ENCODE data around the gene ARL13B. TPM values are rescaled to one million over a fixed set of nuclear protein-coding genes. Genes with fewer than 3 reads are reported as not detected.
A peak's percentile ranks its signal among the peaks of the same experiment; 100 is the strongest.
"Not testable (repeated sequence)": the region's sequence is repeated elsewhere in the genome, so short reads cannot be mapped to it uniquely, and the experiment has no call there.

ARL13B gene
- total RNA-seq, 2 donors from 2014 or later = 8.4 to 12.6 TPM

DNA sequence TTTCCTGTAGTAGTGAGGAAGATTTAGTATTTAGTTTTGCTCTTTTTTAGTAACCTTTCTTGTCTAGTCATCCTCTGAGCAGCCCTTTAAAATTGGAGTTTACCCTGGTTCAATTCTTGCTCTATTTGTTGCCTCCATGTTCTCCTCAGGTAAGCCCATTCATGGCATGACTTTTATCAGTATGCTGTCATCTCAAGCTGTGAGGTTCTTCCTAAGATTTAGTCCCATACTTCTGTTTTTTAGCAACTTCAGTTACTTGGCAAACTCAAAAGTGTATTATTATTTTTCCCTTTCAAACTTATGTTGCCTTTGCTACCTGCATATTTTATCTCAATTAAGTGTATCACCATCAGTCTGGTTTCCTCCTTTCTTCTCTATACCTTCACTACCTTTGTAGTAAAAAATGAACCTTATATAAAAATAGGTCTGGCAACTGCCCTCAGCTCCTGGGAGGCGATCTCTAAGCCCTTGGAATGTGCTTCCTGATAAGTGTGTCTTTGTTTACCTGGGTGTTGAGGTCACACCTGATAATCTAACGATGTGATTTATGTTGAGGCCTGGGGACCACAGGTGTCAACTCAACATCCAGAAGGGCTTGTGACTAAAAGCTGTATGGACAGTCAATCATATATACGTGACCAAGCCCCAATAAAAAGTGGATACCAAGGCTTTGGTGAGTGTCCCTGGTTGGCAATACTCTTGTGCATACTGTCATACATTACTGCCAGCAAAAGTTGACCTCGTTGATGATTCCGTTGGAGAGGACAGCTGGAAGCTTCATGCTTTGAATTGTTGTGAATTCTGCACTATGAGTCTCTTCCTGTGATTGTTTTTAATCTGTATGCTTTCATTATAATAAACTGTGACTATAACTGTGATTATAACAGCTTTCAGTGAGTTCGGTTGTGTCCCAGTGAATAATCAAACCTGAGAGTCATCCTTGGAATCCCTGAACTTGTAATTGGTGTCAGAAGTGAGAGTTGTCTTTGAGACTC, 86.8 kb downstream of the ARL13B start:
- TF ChIP-seq, protein P1, sequence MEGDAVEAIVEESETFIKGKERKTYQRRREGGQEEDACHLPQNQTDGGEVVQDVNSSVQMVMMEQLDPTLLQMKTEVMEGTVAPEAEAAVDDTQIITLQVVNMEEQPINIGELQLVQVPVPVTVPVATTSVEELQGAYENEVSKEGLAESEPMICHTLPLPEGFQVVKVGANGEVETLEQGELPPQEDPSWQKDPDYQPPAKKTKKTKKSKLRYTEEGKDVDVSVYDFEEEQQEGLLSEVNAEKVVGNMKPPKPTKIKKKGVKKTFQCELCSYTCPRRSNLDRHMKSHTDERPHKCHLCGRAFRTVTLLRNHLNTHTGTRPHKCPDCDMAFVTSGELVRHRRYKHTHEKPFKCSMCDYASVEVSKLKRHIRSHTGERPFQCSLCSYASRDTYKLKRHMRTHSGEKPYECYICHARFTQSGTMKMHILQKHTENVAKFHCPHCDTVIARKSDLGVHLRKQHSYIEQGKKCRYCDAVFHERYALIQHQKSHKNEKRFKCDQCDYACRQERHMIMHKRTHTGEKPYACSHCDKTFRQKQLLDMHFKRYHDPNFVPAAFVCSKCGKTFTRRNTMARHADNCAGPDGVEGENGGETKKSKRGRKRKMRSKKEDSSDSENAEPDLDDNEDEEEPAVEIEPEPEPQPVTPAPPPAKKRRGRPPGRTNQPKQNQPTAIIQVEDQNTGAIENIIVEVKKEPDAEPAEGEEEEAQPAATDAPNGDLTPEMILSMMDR (IDR thresholded peaks at IDR 0.05) = no peak
- no peaks in the 10 kb centered on the region for H3K27me3 ChIP-seq (replicated peaks; ENCODE audit: insufficient read depth)
- peaks cover 21 to 36% of the 10 kb centered on the region in 2 donors for H3K4me1 ChIP-seq (ENCODE audit: control insufficient read depth in 1 of 2, low read depth in 2 of 2)
- ATAC-seq (ENCODE audit: insufficient number of reproducible peaks, low FRiP score, low read depth) (no peak), DNase-seq (ENCODE audit: low spot score) (no peak)
- H3K27ac ChIP-seq = no peak overlapping the region
- H3K4me3 ChIP-seq = no peak overlapping the region
- no peaks in the 10 kb centered on the region for H3K9me3 ChIP-seq
- no peaks in the 10 kb centered on the region for H3K36me3 ChIP-seq

DNA sequence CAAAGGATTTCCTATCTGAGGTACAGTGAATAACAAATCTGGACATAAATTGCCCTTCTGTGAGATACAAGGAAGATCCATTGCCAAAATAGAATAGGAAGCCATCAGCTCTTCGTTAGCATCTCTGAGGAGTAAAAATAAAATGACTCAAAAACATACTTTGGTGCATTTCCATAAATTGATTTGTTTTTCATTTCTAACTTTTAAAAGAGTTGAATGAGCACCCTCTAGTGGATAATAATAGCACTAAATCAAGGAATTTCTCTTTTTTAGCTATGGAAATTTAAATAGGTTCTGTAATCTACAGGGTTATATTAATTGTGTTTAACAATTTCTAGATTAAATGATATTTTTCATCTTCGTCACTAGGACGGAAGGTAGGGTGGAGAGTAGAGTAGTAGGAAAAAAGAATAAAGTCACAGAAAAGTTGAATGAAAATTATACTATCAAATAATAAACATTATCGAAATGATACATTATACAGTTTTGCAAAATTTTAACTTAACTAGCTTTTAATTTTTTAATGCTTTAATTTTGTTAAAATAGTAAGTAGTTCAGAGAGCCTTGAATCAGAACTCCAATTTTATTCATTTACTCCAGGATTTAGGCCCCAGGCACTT, 89.3 kb downstream of the ARL13B start:
- H3K4me1 ChIP-seq (ENCODE audit: control insufficient read depth in 1 of 2, low read depth in 2 of 2) = peaks cover 12 to 23% of the 10 kb centered on the region in 2 donors
- H3K27me3 ChIP-seq (replicated peaks; ENCODE audit: insufficient read depth) = no peaks in the 10 kb centered on the region
- H3K36me3 ChIP-seq = no peaks in the 10 kb centered on the region
- DNase-seq (ENCODE audit: low spot score) (no peak), ATAC-seq (ENCODE audit: insufficient number of reproducible peaks, low FRiP score, low read depth) (no peak)
- H3K4me3 ChIP-seq = peak overlapping the region; percentile 38
- H3K9me3 ChIP-seq = no peaks in the 10 kb centered on the region
- TF ChIP-seq, protein P1 (IDR thresholded peaks at IDR 0.05) = peak; percentile 65
- no peak overlapping the region for H3K27ac ChIP-seq

DNA sequence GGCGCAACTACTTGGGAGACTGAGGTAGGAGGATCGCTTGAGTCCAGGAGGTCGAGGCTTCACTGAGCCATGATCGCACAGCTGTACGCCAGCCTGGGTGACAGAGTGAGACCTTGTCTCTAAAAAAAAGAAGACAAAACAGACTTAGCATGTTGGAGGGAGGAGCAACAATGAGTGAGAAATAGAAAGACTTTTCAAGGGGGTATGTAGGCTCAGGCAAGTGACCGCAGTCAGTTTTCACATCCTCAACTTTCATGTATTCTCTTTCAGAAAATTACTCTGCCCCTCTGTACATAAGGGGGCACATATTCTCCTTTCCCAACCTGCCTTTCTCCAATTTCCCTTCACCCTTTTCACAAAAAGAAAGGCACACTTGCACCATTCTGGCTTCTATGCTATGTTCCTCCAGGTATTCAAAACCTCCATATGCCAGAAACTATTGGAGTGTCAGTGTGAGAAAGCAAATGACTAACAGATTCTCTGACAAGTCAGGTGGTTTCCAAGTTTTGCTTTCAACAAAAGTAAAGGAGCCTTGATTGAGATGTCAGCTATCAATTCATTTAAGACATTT, 90.5 kb downstream of the ARL13B start:
- Histone ChIP-seq H3K27ac (no peak overlapping the region), H3K9me3 (no peaks in the 10 kb centered on the region), H3K4me3 (no peak overlapping the region), H3K4me1 (ENCODE audit: control insufficient read depth in 1 of 2, low read depth in 2 of 2) (peaks cover 4 to 13% of the 10 kb centered on the region in 2 donors), H3K36me3 (no peaks in the 10 kb centered on the region), H3K27me3 (replicated peaks; ENCODE audit: insufficient read depth) (no peaks in the 10 kb centered on the region)
- TF ChIP-seq, protein P1 (IDR thresholded peaks at IDR 0.05) = no peak
- DNase-seq (ENCODE audit: low spot score) (no peak), ATAC-seq (ENCODE audit: insufficient number of reproducible peaks, low FRiP score, low read depth) (no peak)

DNA sequence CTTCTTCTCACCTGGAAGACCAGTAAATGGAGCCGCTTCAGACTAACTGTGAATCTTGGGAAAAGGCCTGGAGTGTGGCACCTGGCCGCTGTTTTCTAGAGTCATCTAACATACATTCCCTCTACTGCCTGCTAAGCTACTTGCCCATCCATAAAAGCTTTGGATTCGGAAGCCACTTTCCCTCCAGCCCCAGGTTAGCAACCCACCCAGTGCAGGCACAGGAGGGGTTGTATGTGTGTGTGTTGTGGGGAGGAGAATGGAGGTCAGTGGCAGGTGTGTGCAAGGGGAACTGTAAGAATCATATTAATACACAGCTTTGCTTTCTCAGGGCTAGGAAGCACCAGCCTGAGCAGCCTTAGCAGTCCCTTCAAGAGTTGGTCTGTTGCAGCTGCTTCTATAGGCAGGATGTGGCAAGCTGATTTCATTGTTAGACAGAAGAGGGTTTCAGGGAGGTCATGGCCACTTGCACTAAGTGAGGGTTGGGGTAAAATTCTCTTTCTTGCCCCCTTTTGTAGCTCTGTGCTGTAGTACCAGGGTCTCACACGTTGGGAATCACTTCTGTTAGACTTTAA, 91.8 kb downstream of the ARL13B start:
- H3K4me3 ChIP-seq = no peak overlapping the region
- peaks cover 3 to 4% of the 10 kb centered on the region in 2 donors for H3K4me1 ChIP-seq (ENCODE audit: control insufficient read depth in 1 of 2, low read depth in 2 of 2)
- TF ChIP-seq, protein P1 (IDR thresholded peaks at IDR 0.05) = no peak
- no peak overlapping the region for H3K27ac ChIP-seq
- no peaks in the 10 kb centered on the region for H3K36me3 ChIP-seq
- ATAC-seq (ENCODE audit: insufficient number of reproducible peaks, low FRiP score, low read depth) (no peak), DNase-seq (ENCODE audit: low spot score) (no peak)
- no peaks in the 10 kb centered on the region for H3K9me3 ChIP-seq
- H3K27me3 ChIP-seq (replicated peaks; ENCODE audit: insufficient read depth) = no peaks in the 10 kb centered on the region

DNA sequence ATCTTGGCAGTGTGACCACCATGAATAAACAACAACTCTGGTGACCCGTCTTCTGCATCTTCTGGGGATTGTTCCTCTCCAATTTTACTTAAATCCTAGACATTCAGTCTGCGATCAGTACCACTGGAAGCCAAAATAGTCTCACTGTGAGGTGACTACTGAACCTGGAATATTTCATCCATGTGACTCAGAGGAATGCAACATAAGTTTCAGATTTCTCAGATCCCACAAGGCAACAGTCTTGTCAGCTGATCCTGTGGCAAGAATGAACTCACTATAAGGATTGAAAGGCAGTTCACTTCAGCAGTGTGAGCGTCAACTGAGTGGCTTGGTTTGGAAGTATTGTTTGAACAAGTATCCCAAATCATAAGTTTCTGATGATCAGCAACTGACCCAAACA, 96.1 kb downstream of the ARL13B start:
- no peaks in the 10 kb centered on the region for H3K27me3 ChIP-seq (replicated peaks; ENCODE audit: insufficient read depth)
- no peaks in the 10 kb centered on the region for H3K4me1 ChIP-seq (ENCODE audit: control insufficient read depth in 1 of 2, low read depth in 2 of 2)
- H3K36me3 ChIP-seq = no peaks in the 10 kb centered on the region
- TF ChIP-seq, protein P1 (IDR thresholded peaks at IDR 0.05) = no peak
- ATAC-seq (ENCODE audit: insufficient number of reproducible peaks, low FRiP score, low read depth) = no peak
- no peaks in the 10 kb centered on the region for H3K9me3 ChIP-seq
- DNase-seq (ENCODE audit: low spot score) = no peak
- no peak overlapping the region for H3K27ac ChIP-seq
- H3K4me3 ChIP-seq = no peak overlapping the region

DNA sequence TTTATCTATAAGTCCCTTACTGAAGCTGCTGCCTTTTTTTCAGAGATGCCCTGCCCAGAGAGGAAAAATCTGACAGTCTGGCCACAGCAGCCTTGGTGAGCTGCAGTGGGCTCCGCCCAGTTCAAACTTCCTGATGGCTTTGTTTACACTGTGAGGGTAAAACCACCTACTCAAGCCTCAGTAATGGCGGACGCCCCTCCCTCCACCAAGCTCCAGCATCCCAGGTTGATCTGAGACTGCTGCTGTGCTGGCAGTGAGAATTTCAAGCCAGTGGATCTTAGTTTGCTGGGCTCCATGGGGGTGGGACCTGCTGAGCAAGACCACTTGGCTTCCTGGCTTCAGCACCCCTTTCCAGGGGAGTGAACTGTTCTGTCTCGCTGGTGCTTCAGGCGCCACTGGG, 100.6 kb downstream of the ARL13B start:
- H3K27ac ChIP-seq; H3K27me3 ChIP-seq (replicated peaks; ENCODE audit: insufficient read depth); DNase-seq (ENCODE audit: low spot score); H3K36me3 ChIP-seq; H3K4me1 ChIP-seq (ENCODE audit: control insufficient read depth in 1 of 2, low read depth in 2 of 2); ATAC-seq (ENCODE audit: insufficient number of reproducible peaks, low FRiP score, low read depth); H3K9me3 ChIP-seq; H3K4me3 ChIP-seq: not testable (repeated sequence)
